IPS-11a (cell line): Measurements from ENCODE around the gene CHRNA9.

ENCODE experiments used
- H3K4me3 ChIP-seq: one replicate; pipeline ENCODE4 v1.5.1; 2013; ENCODE audit warnings: low read depth, low read length, control low read depth

The CHRNA9 gene

DNA sequence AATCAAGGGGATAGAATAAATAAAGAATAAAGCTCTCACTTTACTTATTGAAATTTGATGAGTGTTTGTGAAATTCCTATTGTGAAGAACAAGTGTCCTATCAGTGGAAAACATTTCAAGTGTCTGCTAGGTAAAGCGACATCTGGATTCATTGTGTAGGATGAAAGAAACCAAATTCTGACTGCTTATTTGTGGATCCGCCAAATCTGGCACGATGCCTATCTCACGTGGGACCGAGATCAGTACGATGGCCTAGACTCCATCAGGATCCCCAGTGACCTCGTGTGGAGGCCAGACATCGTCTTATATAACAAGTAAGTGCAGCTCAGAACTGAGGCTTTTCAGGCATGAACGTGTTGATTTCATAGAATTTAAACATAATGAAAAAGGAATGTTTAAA lies 1.9 kb downstream of the CHRNA9 start:
- H3K4me3 ChIP-seq: no peak overlapping the region

DNA sequence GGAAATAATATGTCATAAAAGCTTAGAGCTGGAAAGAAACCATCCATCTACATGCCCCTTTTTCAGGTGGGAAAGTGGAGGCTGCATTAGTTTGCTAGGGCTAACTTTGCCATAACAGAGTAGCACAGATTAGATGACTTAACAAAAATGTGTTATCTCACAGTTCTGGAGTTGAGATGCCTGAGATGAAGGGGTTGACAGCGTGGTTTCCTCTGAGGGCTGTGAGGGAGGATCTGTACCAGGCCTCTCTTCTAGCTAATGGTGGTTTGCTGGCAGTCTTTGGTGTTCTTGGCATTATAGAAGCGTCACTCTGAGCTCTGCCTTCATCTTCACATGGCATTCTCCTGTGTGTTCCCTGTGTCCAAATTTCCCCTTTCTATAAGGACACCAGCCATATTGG lies 2.4 kb downstream of the CHRNA9 start:
- no peak overlapping the region for H3K4me3 ChIP-seq

DNA sequence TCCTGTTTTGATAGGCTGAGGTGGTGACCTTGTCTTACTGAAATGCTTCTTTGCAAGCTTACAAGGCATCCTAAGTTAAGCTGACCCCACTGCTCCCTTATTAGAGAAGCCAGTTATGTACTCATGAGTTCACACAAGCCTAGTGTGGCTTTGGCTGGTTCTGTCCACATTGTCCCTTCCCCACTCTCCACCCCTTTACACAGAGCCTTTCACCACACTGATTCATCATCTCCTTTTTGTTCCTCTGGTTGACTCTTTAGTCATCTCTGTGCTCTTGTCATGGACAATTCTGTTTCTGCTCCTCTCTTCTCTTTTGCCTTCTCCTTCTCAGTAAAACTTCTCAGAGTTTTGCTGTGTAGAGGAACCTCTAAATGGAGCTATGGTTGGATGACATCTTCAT lies 4.9 kb downstream of the CHRNA9 start:
- H3K4me3 ChIP-seq: no peak overlapping the region

DNA sequence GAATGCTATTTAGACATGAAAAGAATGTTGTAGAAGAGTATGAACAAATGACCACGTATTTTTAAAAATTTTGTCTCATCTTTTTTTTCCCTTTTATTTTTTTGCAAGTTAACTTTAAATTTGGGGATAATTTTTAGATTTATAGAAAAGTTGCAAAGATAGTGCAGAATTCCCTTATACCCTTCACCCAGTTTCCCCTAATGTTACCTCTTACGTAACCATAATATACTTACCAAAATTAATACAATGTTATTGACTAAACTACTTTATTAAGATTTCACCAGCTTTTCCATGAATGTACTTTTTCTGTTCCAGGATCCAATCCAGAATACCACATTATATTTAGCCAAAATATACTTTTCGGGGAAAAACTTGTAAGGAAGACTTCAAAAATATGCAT lies 12.3 kb downstream of the CHRNA9 start:
- no peak overlapping the region for H3K4me3 ChIP-seq

DNA sequence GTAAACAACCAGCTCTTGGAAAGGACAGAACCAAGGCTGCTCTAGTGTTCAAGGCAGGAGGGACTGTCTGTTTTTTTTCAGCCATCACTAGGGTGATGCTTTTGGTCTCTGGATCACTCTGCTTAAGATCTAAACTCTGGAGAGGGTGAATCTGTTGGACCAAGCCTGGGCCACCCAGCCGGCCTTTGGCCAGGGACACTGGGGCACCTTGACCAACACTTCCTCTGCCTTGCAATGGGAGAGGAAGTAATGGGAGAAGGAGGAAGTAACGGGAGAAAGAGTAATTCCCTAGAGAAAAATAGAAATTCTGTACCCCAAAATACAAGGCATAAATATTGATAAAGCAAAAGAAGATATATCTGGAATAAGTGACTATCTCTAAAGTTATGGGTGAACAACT lies 12.9 kb downstream of the CHRNA9 start:
- H3K4me3 ChIP-seq: no peak overlapping the region

DNA sequence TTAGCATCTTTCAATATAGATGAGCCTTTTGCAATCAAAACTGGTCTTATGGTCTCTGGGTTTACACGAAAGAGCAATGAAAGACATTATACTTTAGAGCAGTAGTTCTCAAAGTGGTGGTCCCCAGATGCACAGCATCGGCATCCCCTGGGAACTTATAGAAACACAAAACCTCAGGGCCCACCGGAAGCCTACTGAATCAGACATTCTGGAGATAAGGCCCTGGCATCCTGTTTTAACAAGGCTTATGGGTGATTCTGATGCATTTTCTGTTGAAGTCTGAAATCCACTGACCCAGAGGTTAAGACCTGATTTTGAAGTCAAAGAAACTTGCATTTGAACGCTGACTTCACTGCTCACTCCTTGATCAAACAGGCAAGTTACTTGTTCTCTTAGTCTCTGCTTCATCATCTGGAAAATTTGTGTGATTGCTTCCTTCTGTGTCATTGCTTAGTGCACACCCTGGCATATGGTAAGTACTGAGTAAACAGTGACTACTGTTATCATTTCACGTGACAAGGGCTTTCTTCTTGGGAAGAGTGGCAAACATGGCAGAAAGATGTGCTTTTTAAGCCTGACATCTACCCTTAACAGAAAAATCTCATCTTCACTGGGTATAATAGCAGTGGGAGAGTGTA lies 14.5 kb downstream of the CHRNA9 start:
- H3K4me3 ChIP-seq: no peak overlapping the region

DNA sequence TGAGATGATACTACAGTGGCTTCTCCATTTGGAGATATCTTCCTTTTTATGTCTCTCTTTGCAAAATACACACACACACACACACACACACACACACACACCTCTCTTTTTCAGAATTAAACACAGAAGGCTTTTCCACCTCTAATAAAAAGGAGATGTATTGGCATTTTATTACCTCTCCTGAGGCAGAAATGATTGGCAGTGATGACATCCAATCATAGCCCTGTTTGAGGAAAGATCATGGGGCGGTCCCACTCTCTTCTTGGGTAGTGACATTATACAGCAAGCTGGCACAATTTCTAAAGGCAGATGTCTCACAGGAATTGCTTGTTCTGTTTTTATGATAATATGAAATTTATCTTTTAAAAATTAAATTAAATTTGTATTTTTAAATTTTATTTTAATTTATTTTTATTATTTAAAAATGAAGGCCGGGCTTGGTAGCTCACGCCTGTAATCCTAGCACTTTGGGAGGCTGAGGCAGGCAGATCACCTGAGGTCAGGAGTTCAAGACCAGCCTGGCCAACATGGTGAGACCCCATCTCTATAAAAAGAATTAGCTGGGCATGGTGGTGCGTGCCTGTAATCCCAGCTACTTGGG lies 15.6 kb downstream of the CHRNA9 start:
- no peak overlapping the region for H3K4me3 ChIP-seq

DNA sequence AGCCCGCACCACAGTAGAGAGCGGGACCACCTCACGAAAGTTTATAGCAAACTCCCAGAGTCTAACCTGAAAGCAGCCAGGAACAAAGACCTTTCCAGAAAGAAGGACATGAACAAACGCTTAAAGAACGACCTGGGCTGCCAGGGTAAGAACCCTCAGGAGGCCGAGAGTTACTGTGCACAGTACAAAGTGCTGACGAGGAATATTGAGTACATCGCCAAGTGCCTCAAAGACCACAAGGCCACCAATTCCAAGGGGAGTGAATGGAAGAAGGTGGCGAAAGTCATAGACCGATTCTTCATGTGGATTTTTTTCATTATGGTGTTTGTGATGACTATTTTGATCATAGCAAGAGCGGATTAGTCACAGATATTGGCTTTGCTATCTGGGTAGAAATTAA lies 19.0 kb downstream of the CHRNA9 start:
- no peak overlapping the region for H3K4me3 ChIP-seq

DNA sequence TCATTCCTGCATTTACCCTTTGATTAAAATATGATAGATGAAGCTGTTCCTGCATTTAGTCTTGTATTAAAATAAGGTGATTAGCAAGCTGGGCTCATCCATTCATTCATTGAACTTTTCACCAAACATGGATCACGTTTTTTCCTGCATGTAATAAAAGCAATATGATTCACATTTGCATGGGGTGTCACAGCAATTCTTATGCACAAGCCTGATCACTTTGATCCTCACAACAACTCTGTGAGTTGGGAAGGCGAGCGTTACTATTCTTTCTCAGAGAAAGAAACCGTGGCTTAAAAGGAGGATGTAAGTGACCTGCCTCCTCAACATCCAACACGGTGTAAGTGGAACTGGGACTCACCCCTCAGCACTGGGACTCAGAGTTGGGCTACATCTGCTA lies 20.0 kb downstream of the CHRNA9 start:
- H3K4me3 ChIP-seq: no peak overlapping the region

DNA sequence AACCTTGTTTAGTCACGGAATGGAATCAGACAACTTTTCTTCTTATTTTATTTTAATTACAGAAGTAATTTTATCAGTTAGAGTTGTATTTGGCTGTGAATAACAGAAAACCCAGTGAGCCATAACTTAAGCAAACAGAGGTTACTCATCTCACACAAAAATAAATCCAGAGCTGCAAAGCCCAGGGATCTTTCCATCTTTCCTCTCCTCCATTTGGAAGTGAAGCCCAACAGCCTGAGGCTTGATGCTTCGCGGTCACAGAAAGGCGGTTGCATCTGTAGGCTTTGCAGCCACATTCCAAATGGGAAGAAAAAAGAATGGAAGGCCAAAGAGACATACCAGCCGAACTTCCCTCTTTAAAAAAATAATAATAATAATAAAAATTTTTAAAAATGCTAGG lies 22.6 kb downstream of the CHRNA9 start:
- H3K4me3 ChIP-seq: no peak overlapping the region

DNA sequence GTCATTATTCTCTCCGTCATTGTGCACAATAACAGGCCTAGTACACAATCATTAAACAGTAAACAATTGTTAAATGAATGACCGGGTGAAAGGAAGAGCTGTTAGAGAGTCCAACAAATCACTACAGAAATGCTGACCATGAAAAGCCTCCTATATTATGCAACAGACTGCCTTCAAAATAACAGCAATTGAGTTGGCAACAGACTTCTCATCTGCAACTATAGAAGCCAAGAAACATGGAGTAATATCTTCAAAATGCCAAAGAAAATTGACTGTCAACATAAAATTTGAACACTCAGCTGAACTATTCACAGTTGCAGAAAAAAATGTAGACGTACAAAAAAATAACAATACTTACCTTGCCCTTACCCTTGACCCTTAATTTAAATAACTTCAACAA lies 26.2 kb downstream of the CHRNA9 start:
- no peak overlapping the region for H3K4me3 ChIP-seq

DNA sequence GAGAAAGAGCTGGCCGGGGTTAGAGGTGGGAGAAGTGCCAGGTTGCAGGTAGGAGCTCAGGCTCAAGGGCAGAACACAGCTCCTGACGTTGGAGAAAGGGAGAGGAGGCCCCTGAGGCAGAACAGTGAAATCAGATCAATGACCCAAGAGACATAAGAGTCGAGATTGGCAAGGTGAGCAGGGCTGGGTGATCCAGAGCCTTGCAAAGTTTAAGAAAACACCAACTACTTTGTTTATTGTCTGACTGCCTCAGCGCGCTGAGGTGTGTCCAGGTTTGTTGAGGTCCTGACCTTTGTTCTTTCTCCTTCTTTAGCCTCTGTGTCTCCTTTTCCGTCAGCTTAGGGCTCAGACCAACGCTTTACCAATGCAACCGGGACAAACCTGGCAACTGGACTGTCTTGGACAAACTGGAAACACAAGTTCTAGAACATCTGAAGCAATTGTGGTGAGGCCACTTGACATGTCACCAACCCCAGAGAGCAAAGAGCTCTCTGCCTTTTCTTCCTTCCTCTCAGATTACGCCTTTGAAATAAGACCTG lies 28.3 kb downstream of the CHRNA9 start:
- no peak overlapping the region for H3K4me3 ChIP-seq

DNA sequence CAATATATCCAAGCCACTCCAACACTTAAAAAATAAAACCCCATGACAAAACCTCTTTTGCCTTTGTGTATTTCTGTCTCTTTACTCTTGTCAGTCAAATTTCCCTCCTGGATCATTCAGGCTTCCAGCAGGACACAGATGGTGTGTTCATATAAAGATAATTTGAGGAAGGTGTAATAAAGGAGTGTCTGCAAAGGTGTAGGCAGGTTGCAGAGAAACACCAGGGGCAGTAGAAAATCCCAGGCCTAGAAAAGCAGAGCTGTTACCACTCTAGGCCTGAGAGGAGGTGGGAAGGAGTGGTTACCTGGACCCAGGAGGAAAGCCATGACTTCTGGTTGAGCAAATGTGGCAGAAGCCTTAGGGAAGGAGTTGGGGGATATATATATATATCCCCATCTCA lies 28.8 kb downstream of the CHRNA9 start:
- no peak overlapping the region for H3K4me3 ChIP-seq

DNA sequence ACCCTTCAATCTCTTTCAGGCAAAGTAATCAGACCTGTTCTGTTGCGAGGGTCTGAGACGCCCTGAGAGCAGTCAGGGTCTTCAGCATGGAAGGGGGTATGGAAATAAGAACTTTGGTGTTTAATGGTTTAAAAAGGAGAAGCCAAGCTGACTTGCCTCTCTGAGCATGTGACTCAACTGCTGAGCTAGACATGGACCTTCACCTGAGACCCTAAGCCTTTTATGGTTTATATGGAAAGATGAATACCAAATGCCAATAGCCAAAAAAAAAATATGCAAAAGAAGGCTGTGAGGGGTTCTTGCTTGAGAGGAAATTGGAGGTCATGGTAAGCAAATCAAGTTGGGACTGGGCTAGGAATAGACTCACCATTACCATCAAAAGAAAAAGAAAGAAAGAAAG lies 30.6 kb downstream of the CHRNA9 start:
- no peak overlapping the region for H3K4me3 ChIP-seq

DNA sequence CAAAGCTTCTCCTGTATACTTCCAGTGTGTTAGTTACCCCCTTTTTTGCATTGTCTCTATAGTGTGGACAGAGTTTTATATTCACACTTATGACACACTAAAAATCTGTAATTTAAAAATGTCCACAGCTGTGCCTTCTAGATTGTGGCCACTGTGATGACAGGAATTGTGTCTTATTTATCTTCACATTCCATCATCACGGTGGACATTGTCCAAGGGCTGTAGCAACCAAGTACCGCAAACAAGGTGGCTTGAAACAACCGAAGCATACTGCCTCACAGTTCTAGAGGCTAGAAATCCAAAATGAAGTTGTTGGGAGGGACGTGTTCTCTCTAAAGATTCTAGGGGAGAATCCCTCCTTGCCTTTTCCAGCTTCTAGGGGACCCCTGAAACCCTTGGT lies 32.3 kb downstream of the CHRNA9 start:
- H3K4me3 ChIP-seq: no peak overlapping the region

DNA sequence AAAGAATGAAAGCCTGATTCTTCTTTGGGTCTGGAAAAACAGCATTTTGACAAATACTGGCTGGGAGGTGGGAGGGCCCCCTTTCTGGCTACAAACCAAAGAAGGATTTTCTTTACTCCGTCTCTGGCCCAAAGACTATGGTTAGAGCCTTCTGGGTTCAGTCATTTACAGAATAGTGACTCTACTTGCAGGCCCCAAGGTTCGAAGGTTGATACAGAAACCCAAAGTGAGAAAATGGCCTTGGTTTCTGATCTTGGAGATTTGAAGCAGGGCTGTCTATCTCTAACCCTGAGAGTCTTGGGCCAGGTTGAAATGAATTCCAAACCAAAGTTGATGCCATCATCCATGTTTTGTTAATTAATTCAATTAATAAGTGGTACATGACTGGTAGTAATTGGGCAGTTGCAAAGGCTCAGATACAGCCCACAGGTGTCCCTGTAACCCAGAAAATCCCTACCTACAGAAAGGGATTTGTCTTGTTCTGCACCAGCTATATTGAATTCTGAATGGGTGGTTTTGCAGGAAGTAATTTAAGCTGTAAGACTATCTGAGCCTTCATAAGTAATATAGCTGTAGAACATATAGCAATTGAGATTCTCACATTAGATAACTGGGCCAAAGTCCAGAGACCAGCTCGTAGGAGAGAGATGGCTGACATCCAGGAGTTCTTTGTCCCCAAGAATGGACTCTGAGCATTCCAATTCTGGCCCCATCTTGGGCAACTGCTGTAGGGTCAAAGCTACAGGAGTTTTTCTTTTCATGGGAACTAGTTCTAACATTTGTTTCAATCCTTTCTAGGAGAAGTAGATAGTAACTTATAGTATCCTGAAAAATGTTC lies 34.5 kb downstream of the CHRNA9 start:
- H3K4me3 ChIP-seq: no peak overlapping the region

DNA sequence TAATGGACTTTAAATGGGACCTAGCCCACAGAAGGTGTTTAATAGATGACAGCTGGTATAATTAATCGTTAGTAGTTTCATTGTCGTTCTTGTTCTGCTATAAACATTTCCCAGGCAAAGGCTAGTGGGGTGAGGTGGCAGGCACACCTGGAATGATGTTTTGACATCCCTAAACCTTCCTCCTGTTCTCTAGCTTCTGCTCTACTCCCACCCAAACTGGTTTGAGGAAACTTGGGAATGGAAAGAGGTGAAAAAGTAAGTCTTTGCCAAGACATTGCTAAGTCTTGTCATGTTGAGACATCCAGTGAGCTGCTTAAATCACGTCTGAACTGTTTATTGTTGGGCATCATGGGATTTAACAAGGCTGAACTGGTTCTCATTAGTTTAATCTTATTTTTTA lies 37.5 kb downstream of the CHRNA9 start:
- no peak overlapping the region for H3K4me3 ChIP-seq

DNA sequence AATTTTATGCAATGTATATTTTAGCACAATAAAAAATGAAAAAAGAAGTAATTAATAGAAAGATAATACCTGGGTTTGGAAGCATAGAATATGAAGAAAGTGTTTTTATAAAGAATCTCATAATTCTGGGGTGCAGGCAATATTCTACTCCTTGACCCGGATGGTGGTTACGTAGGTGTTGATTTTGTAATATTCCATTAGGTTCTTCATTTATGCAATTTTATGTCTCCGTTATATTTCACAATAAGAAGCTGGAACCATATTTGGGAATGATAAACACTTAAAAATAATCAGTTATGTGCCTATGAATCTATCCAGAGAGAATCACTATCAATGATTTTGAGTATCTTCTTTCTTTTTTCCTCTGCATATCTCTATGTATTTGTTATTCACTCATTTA lies 38.5 kb downstream of the CHRNA9 start:
- no peak overlapping the region for H3K4me3 ChIP-seq

DNA sequence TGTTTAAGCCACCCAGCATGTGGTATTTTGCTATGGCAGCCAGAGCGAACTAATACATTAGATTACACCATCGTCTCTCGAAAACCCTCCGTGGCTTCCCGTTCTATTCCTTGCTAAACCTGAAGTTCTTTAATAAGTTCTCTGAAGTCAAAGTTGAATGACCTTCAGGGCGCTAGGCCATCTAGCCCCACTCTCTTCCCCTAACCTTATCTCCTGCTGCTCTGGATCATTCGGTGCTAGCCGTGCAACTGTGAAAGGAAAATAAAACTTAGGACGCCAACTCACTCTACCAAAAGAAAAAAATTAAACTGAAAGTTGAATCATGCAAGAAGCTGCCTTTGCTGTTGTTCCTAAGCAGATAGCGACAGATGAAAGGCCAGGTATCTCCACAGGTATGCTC lies 40.0 kb downstream of the CHRNA9 start:
- H3K4me3 ChIP-seq: no peak overlapping the region

DNA sequence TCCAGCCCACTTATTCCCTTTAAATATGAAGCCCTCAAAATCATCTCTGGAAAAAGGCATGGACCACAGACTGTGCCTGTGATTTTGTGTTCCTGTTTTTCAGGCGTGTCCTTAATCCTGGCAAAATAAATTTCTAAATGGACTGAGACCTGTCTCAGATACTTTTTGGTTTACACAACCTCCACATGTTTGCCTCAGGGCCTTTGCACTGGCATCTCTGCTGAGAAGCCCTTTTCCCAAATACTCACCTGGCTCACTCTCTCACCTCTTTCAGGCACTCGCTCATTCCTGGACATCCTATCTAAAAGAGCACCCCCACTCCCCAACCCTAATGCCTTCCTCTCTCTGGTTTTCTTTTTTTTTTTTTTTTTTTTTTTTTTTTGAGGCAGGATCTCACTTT lies 40.5 kb downstream of the CHRNA9 start:
- H3K4me3 ChIP-seq: no peak overlapping the region

DNA sequence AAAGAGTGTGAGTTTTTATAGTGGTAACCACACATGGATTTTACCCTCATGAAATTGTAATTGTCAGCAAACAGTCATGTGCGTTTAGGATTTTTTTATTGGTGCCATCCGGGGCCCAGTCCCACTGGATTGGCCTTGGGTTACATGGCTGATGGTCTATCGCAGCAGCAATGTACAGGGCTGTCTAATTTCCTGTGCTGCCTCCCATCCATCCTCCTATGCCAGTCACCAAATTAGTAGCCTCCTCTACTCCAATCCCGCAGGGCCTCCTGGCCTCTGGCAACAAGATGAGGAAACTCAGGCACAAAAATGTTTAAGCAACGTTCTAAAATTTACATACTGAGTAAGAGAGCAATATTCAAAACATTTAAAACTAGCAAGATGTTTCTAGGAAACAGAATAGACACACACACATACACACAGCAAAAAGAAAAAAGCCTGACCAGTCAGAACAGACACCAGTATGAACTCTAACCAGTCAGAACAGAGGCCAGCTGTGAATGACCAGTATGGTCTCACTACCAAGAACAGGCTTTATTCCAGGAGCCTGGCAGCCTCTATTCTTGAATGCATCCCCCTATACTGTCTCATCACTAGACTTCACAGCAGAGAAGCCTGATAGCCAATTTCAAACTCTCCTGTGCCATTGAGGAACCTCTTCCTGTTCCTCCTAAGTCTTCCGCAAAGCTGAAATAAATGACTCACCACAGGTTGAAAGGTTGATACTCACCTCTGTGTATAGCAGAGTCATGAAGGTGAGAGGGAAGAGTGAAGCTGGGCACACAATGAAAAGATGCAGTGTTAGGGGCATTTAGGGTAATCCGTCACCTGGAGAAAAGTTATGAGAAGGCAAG lies 42.6 kb downstream of the CHRNA9 start:
- H3K4me3 ChIP-seq: no peak overlapping the region
